ENCODE data around the gene HGS.
A peak's percentile ranks its signal among the peaks of the same experiment; 100 is the strongest.

HGS gene

GRCh38 chr17:81684442-81684911 is 666 bp downstream of the HGS start:
- no peak for DNase-seq (ENCODE audit: low read depth)

DNA sequence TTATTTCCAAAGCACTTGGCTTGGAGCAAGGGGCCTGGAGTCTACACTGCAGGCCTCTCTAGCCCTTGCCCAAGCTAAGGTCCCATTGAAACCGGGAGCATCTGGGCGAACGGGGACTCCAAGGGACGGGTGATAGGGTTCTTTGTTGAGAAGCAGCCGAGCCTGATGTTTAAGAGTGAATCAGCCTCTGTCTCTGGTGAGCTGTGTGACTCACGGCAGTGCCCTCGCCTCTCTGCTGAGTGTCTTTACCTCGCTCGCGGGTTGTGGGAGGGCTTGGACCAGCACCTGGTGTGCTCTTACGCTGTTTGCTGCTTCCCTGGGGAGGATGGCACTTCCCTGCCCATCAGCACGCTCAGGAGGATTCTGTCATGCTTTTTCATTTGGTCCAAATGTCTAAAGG is 1.3 kb downstream of the HGS start:
- DNase-seq (ENCODE audit: low read depth), result no peak

GRCh38 chr17:81686614-81687013 is 2.8 kb downstream of the HGS start:
- DNase-seq (ENCODE audit: low read depth), result no peak

GRCh38 chr17:81687770-81688541 is 4.1 kb downstream of the HGS start:
- no peak for DNase-seq (ENCODE audit: low read depth)

DNA sequence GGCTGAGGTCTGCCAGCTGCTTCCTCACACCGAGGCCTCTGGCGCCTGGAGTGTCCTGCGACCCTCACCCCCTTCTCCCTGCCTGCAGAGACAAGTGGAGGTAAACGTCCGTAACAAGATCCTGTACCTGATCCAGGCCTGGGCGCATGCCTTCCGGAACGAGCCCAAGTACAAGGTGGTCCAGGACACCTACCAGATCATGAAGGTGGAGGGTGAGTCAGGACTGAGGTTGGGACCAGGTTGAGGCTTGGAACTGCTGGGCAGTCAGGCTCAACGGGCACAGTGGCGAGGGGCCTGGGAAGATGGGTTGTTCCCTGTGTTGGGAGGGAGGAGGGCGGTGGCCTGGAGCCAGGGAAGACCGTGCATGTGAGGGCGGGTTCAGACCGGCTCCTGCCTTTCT is 4.8 kb downstream of the HGS start:
- DNase-seq (ENCODE audit: low read depth), result no peak

GRCh38 chr17:81690066-81690465 is 6.3 kb downstream of the HGS start:
- DNase-seq (ENCODE audit: low read depth), result no peak

DNA sequence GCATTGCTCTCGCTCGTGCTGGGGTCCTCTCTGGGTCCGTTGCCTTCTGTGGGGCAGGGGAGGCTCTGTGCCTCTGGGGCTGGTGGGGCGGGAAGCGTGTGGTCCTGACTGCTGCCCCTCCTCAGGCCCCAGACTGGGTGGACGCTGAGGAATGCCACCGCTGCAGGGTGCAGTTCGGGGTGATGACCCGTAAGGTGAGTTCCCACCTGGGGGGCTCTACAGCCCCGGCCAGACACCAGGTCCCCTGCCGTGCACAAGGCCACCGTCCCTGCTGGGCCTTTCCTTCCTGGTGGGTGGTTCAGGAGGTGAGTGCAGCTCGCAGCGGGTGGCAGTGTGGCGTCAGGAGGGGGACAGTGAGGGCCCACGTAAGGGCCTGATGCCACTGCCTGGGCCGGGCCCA is 6.7 kb downstream of the HGS start:
- no peak for DNase-seq (ENCODE audit: low read depth)

GRCh38 chr17:81691196-81691595 is 7.4 kb downstream of the HGS start:
- DNase-seq (ENCODE audit: low read depth), result no peak

DNA sequence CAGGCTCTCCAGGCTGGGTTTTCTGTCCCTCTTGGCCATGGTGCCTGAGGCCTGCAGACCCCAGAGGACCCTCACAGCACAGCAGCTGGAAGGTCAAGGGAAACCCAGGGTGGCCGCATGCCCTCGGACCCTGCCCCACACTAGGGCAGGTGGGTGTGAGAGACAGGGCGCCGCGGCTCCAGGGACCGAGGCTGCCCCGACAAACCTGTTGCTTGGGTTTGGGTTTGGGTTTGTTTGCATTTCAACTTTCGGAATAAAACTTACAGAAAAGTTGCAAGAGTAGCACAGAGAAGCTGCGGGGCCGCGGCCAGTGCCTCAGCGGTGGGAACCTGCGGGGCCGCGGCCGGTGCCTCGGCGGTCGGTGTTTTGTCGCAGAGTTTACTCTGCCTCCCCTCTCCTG is 7.8 kb downstream of the HGS start:
- DNase-seq (ENCODE audit: low read depth), result no peak

DNA sequence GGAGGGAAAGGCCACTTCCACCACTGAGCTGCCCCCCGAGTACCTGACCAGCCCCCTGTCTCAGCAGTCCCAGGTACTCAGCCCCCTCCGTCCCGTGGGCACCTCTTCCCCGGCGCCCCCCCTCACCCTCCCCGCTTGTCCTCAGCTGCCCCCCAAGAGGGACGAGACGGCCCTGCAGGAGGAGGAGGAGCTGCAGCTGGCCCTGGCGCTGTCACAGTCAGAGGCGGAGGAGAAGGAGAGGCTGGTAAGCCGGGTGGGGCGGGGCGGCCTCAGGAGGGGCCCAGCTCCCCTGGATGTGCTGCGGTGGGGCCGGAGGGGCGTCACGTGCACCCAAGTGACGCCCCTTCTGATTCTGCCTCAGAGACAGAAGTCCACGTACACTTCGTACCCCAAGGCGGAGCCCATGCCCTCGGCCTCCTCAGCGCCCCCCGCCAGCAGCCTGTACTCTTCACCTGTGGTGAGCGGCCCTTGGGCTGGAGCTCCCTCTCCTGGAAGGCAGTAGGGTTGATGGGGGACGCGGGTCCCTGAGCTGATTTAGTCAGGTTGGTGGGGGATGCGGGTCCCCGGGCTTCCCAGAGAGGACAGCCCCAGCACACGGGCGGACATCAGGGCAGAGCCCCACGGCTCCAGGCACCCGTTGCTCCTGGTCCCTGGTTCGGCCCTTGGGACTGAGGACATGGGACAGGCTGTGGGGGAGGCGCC is 9.8 kb downstream of the HGS start:
- DNase-seq (ENCODE audit: low read depth), result no peak

GRCh38 chr17:81694810-81695209 is 11.0 kb downstream of the HGS start:
- no peak for DNase-seq (ENCODE audit: low read depth)

GRCh38 chr17:81695211-81695610 is 11.4 kb downstream of the HGS start:
- DNase-seq (ENCODE audit: low read depth), result no peak

DNA sequence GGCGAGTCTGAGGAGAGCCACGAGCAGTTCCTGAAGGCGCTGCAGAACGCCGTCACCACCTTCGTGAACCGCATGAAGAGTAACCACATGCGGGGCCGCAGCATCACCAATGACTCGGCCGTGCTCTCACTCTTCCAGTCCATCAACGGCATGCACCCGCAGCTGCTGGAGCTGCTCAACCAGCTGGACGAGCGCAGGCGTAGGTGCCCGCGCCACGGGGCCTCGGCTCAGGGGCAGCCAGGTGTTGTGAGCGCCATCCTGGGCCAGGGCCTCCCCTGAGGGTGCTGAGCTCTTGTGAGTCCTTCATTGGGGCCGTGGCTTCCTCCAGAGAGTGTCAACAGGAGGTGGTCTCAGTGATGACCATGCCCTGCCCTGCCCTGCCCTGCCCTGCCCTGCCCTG is 12.0 kb downstream of the HGS start:
- DNase-seq (ENCODE audit: low read depth), result no peak

GRCh38 chr17:81696218-81696941 is 12.6 kb downstream of the HGS start:
- no peak for DNase-seq (ENCODE audit: low read depth)

- DNase-seq (ENCODE audit: low read depth), result no peak
Measured at GRCh38 chr17:81697261-81698044, 13.6 kb downstream of the HGS start.

DNA sequence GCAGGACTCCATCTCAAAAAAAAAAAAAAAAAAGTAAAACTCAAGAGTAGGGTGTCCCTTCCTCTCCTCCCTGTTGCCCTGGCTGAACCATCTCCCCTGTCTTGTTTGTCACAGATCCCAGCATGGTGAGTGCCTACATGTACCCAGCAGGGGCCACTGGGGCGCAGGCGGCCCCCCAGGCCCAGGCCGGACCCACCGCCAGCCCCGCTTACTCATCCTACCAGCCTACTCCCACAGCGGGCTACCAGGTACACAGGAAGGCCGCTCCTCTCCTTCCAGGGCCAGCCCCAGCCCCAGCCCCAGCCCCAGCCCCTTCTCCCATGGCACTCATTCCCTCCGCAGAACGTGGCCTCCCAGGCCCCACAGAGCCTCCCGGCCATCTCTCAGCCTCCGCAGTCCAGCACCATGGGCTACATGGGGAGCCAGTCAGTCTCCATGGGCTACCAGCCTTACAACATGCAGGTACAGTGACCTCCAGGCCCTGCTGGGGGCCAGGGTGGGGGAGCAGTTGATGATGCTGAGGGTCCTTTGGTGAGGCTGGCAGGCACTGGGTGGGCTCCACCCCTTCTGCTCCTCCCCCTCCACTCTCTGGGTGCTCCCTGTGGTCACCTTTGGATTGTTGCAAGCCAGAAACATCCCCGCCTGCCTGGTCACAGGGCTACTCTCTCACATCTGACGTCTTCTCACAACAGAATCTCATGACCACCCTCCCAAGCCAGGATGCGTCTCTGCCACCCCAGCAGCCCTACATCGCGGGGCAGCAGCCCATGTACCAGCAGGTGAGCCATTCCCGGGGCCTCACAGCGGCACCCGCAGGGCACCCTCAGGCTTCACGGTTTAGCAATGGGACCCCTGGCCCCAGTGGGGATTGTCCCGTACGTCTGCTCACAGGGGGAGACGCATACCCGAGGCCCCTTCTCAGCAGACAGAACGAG is 16.8 kb downstream of the HGS start:
- no peak for DNase-seq (ENCODE audit: low read depth)

DNA sequence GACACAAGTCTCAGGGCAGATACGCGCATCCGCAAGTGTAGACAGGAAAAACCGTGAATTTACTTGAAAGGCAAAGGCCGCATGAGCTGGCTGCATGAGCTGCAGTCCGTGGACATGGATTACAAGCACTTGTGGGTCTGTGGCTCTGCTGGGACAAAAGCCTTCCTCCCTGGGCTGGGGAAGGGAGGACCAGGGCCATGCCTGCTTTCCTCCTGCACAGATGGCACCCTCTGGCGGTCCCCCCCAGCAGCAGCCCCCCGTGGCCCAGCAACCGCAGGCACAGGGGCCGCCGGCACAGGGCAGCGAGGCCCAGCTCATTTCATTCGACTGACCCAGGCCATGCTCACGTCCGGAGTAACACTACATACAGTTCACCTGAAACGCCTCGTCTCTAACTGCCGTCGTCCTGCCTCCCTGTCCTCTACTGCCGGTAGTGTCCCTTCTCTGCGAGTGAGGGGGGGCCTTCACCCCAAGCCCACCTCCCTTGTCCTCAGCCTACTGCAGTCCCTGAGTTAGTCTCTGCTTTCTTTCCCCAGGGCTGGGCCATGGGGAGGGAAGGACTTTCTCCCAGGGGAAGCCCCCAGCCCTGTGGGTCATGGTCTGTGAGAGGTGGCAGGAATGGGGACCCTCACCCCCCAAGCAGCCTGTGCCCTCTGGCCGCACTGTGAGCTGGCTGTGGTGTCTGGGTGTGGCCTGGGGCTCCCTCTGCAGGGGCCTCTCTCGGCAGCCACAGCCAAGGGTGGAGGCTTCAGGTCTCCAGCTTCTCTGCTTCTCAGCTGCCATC is 17.7 kb downstream of the HGS start:
- no peak for DNase-seq (ENCODE audit: low read depth)

GRCh38 chr17:81702934-81703746 is 19.3 kb downstream of the HGS start, which contains the start of gene MRPL12:
Gene MRPL12 (plus strand): TSS chr17:81703367. CDS start chr17:81703502, 135 bp downstream.
- peak; percentile 86 for DNase-seq (ENCODE audit: low read depth)
